ENCODE results near the gene DCBLD1. TPM values are rescaled to one million over a fixed set of nuclear protein-coding genes. Genes with fewer than 3 reads are reported as not detected.

Gene DCBLD1
- total and polyA plus RNA-seq, 4 donors = 2.7 to 10.4 (median 4.4) TPM

DNA sequence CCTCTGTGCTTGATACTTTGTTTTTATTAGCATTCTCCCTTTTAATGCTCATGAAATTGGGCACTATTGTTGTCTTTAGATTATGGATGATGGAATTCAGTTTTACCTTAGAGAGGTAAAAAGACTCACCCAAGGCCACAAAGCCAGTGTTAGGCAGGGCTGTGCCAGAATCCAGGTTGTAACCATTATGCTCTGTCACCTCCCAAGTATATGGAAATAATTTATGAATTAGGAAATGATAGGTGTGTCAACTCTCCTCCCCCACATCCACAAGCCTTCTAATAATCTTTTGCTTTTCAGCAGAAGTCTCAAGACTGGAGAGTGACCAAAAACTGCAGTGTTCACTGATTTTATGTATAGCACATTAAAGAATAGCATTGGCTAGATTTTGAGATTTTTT, 13.0 kb downstream of the DCBLD1 start:
- H3K9me3 ChIP-seq (ENCODE audit: control insufficient read depth in 4 of 4, low read length in 3 of 4) = no peaks in the 10 kb centered on the region
- H3K27me3 ChIP-seq (ENCODE audit: control insufficient read depth in 4 of 4, insufficient read depth in 4 of 4, low read length in 3 of 4) = no peaks in the 10 kb centered on the region
- no peak overlapping the region for H3K9ac ChIP-seq (ENCODE audit: low read depth in 1 of 2, low read length in 2 of 2)
- no peaks in the 10 kb centered on the region for H3K36me3 ChIP-seq (ENCODE audit: control insufficient read depth in 4 of 4, insufficient read depth in 3 of 4, low read depth in 1 of 4, low read length in 3 of 4)
- H3K4me1 ChIP-seq (ENCODE audit: control insufficient read depth in 4 of 4, insufficient read depth in 4 of 4, low read length in 3 of 4) = peaks cover 1 to 9% (median 6%) of the 10 kb centered on the region in 4 donors
- DNase-seq (ENCODE audit: low spot score) = no peak
- no peak for TF ChIP-seq HNF4G (IDR thresholded peaks at IDR 0.05)
- no peak for TF ChIP-seq JUND (IDR thresholded peaks at IDR 0.05)
- no peak for TF ChIP-seq YY1 (IDR thresholded peaks at IDR 0.05)
- no peak for TF ChIP-seq EGR1 (IDR thresholded peaks at IDR 0.05; ENCODE audit: low read depth in 2 of 2)
- TF ChIP-seq NR2F2 (IDR thresholded peaks at IDR 0.05) = no peak
- TF ChIP-seq FOXA2 (IDR thresholded peaks at IDR 0.05) = no peak
- TF ChIP-seq HNF4A (conservative IDR thresholded peaks at IDR 0.05) = no peak
- no peak for TF ChIP-seq FOXA1 (IDR thresholded peaks at IDR 0.05)
- TF ChIP-seq RXRA (IDR thresholded peaks at IDR 0.05) = no peak
- TF ChIP-seq, protein P1, sequence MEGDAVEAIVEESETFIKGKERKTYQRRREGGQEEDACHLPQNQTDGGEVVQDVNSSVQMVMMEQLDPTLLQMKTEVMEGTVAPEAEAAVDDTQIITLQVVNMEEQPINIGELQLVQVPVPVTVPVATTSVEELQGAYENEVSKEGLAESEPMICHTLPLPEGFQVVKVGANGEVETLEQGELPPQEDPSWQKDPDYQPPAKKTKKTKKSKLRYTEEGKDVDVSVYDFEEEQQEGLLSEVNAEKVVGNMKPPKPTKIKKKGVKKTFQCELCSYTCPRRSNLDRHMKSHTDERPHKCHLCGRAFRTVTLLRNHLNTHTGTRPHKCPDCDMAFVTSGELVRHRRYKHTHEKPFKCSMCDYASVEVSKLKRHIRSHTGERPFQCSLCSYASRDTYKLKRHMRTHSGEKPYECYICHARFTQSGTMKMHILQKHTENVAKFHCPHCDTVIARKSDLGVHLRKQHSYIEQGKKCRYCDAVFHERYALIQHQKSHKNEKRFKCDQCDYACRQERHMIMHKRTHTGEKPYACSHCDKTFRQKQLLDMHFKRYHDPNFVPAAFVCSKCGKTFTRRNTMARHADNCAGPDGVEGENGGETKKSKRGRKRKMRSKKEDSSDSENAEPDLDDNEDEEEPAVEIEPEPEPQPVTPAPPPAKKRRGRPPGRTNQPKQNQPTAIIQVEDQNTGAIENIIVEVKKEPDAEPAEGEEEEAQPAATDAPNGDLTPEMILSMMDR (IDR thresholded peaks at IDR 0.05; ENCODE audit: low read depth, low read length, missing input control) = no peak
- no peak for TF ChIP-seq GABPA (IDR thresholded peaks at IDR 0.05 in 1 of 2, conservative IDR thresholded peaks at IDR 0.05 in 1 of 2)
- no peak for TF ChIP-seq ZBTB33 (IDR thresholded peaks at IDR 0.05)
- TF ChIP-seq, protein P2, sequence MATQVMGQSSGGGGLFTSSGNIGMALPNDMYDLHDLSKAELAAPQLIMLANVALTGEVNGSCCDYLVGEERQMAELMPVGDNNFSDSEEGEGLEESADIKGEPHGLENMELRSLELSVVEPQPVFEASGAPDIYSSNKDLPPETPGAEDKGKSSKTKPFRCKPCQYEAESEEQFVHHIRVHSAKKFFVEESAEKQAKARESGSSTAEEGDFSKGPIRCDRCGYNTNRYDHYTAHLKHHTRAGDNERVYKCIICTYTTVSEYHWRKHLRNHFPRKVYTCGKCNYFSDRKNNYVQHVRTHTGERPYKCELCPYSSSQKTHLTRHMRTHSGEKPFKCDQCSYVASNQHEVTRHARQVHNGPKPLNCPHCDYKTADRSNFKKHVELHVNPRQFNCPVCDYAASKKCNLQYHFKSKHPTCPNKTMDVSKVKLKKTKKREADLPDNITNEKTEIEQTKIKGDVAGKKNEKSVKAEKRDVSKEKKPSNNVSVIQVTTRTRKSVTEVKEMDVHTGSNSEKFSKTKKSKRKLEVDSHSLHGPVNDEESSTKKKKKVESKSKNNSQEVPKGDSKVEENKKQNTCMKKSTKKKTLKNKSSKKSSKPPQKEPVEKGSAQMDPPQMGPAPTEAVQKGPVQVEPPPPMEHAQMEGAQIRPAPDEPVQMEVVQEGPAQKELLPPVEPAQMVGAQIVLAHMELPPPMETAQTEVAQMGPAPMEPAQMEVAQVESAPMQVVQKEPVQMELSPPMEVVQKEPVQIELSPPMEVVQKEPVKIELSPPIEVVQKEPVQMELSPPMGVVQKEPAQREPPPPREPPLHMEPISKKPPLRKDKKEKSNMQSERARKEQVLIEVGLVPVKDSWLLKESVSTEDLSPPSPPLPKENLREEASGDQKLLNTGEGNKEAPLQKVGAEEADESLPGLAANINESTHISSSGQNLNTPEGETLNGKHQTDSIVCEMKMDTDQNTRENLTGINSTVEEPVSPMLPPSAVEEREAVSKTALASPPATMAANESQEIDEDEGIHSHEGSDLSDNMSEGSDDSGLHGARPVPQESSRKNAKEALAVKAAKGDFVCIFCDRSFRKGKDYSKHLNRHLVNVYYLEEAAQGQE (IDR thresholded peaks at IDR 0.05) = no peak
- TF ChIP-seq RAD21 (IDR thresholded peaks at IDR 0.05) = no peak
- TF ChIP-seq, protein P3, sequence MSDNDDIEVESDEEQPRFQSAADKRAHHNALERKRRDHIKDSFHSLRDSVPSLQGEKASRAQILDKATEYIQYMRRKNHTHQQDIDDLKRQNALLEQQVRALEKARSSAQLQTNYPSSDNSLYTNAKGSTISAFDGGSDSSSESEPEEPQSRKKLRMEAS (IDR thresholded peaks at IDR 0.05) = no peak
- TF ChIP-seq, protein P4, sequence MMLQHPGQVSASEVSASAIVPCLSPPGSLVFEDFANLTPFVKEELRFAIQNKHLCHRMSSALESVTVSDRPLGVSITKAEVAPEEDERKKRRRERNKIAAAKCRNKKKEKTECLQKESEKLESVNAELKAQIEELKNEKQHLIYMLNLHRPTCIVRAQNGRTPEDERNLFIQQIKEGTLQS (IDR thresholded peaks at IDR 0.05) = no peak
- TF ChIP-seq TAF1 (conservative IDR thresholded peaks at IDR 0.05) = no peak
- TF ChIP-seq SP1 (IDR thresholded peaks at IDR 0.05) = no peak
- H3K27ac ChIP-seq (ENCODE audit: low read depth in 1 of 2, low read length in 2 of 2) = no peak overlapping the region
- no peak overlapping the region for H3K4me3 ChIP-seq (ENCODE audit: low read depth in 1 of 3, low read length in 3 of 3)

Data from liver (tissue), 9 donors.